GM12872 (cell line): ENCODE results near the gene FOXD2.

Source experiments
- TF ChIP-seq, protein P1 (sequence below): IDR thresholded peaks from 3 replicates; pipeline ENCODE4 v1.5.1; 2011; ENCODE audit warnings: low read depth, mild to moderate bottlenecking, low read length, moderate library complexity; ENCODE audit not compliant: insufficient read depth

The FOXD2 gene

DNA sequence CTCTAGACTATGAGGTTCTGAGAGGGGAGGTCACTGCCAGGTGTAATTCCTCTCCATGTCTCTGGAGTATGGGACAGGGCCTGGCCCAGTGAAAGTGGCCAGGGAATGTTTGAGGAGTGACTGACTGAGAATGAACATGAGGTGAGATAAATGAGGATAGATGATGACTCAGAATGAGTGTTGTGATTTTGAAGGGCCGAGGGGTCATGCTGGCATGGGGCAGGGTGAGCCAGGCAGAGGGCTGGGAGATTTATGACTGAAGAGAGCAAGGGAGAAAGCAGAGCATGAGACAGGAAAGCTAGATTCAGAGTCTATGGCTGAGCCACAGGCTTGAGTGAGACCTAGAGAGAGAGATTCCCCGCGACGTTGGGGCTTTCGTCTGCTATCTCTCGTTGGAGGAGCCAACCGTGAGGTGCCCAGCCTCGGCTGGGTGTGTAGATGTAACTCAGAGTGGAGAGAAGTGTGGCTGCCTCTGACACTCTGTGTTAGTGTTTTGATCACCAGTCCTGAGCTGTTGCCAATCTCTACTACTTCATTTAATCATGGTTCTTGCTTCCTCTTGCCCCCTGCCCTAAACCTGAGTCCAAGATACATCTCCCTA lies 50.1 kb downstream of the FOXD2 start:
- TF ChIP-seq, protein P1, sequence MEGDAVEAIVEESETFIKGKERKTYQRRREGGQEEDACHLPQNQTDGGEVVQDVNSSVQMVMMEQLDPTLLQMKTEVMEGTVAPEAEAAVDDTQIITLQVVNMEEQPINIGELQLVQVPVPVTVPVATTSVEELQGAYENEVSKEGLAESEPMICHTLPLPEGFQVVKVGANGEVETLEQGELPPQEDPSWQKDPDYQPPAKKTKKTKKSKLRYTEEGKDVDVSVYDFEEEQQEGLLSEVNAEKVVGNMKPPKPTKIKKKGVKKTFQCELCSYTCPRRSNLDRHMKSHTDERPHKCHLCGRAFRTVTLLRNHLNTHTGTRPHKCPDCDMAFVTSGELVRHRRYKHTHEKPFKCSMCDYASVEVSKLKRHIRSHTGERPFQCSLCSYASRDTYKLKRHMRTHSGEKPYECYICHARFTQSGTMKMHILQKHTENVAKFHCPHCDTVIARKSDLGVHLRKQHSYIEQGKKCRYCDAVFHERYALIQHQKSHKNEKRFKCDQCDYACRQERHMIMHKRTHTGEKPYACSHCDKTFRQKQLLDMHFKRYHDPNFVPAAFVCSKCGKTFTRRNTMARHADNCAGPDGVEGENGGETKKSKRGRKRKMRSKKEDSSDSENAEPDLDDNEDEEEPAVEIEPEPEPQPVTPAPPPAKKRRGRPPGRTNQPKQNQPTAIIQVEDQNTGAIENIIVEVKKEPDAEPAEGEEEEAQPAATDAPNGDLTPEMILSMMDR: no peak
